ENCODE measurements around the gene MAGEA9B. TPM values are rescaled to one million over a fixed set of nuclear protein-coding genes. Genes with fewer than 3 reads are reported as not detected.

The MAGEA9B gene
- total RNA-seq, 1 experiment from 2014 or later, result not detected

- H3K56ac ChIP-seq (ENCODE audit: insufficient read length, low read depth, low read length), result no peak overlapping the region
- TF ChIP-seq CTCF (conservative IDR thresholded peaks at IDR 0.05), result no peak
- no peak overlapping the region for H2BK12ac ChIP-seq (ENCODE audit: insufficient read length, low read depth, low read length)
- Mint-ChIP-seq H3K27ac (no peak overlapping the region), H3K4me3 (no peak overlapping the region), H3K9me3 (peaks cover 49 to 53% of the 10 kb centered on the region in 2 experiments), H3K27me3 (ENCODE audit: low read depth) (no peaks in the 10 kb centered on the region), H3K36me3 (ENCODE audit: insufficient read depth in 1 of 3, low read depth in 3 of 3) (no peaks in the 10 kb centered on the region; a peak in 1 of 7 replicates), H3K4me1 (peaks cover 18 to 33% of the 10 kb centered on the region in 2 experiments)
- H2AFZ ChIP-seq (ENCODE audit: low read length), result no peak overlapping the region
- H3K18ac ChIP-seq (ENCODE audit: insufficient read length, low read depth, low read length), result no peak overlapping the region
- no peak for DNase-seq
- no peak overlapping the region for H4K5ac ChIP-seq (ENCODE audit: insufficient read length, low read depth, low read length)
- H3K9me3 ChIP-seq (ENCODE audit: control insufficient read depth, low read depth, low read length), result peaks cover 48% of the 10 kb centered on the region
- H3K79me2 ChIP-seq (ENCODE audit: insufficient read depth, low read length), result no peaks in the 10 kb centered on the region
- H3K23ac ChIP-seq (ENCODE audit: insufficient read length, low read depth, low read length), result no peak overlapping the region
- no peak overlapping the region for H3T11ph ChIP-seq (ENCODE audit: low read length)
- no peak overlapping the region for H4K91ac ChIP-seq (ENCODE audit: insufficient read length, low read depth, low read length)
- H4K8ac ChIP-seq (replicated peaks; ENCODE audit: insufficient read length, low read depth, low read length), result no peak overlapping the region
- H3K79me1 ChIP-seq (ENCODE audit: insufficient read depth, low read depth, low read length, poor library complexity, severe bottlenecking), result no peaks in the 10 kb centered on the region
- no peak overlapping the region for H3K27ac ChIP-seq (ENCODE audit: insufficient read length, low read depth, low read length)
- no peak overlapping the region for H2AK5ac ChIP-seq (ENCODE audit: insufficient read length, low read length)
- no CpG with 5 or more reads among the region's 2 CpGs for WGBS (ENCODE audit: extremely low coverage, insufficient read length, low lambda C conversion rate)
- no peak overlapping the region for H3K4me2 ChIP-seq (ENCODE audit: insufficient read depth, insufficient read length, low read length)
- no peak overlapping the region for H3K14ac ChIP-seq (ENCODE audit: insufficient read depth, low read length)
- no peak overlapping the region for H2BK20ac ChIP-seq (ENCODE audit: low read depth, low read length, poor library complexity, severe bottlenecking)
- no peak overlapping the region for H3K9ac ChIP-seq (ENCODE audit: extremely low read depth, insufficient read length, low read length)
- no peak overlapping the region for H2BK5ac ChIP-seq (ENCODE audit: insufficient read length, low read length)
- H3K27me3 ChIP-seq (ENCODE audit: insufficient read depth, low read length), result no peaks in the 10 kb centered on the region
- H3K23me2 ChIP-seq (ENCODE audit: insufficient read length, low read depth, low read length, poor library complexity, severe bottlenecking), result no peaks in the 10 kb centered on the region
- H2BK120ac ChIP-seq (ENCODE audit: low read depth, low read length, poor library complexity, severe bottlenecking), result no peak overlapping the region
- no peak overlapping the region for H2BK15ac ChIP-seq (ENCODE audit: low read depth, low read length)
- no peaks in the 10 kb centered on the region for H3K4me1 ChIP-seq (ENCODE audit: insufficient read depth, low read length)
- no peak overlapping the region for H3K4ac ChIP-seq (ENCODE audit: low read depth, low read length)
- no peaks in the 10 kb centered on the region for H4K20me1 ChIP-seq (ENCODE audit: control insufficient read depth, insufficient read depth, insufficient read length)
These were observed 17.5 kb downstream of the MAGEA9B start for GRCh38 chrX:149569770-149570169.
